Hematopoietic multipotent progenitor cell (in vitro differentiated cells): ENCODE results near the gene CEP192. TPM values are rescaled to one million over a fixed set of nuclear protein-coding genes. Genes with fewer than 3 reads are reported as not detected.
A peak's percentile ranks its signal among the peaks of the same experiment; 100 is the strongest.
"Not testable (repeated sequence)": the region's sequence is repeated elsewhere in the genome, so short reads cannot be mapped to it uniquely, and the experiment has no call there.

ENCODE experiments used
- DNase-seq, 3 donors: peaks; one replicate each; pipeline ENCODE4 v3.0.0-alpha.2; 2011 to 2015; ENCODE audit warnings: low read depth in 2 of 3, low spot score in 2 of 3
- total RNA-seq: library from RNA; depleted of rRNA; stranded (reverse); fragments of >200 nt; gene quantifications from one replicate; pipeline ENCODE4 v1.2.3, GENCODE V29; 2012

Gene CEP192
- total RNA-seq, 1 donor: 21.0 TPM

- DNase-seq: no peak
Observed at GRCh38 chr18:13022644-13023043, 31.5 kb downstream of the CEP192 start.

GRCh38 chr18:13025233-13025632 lies 34.1 kb downstream of the CEP192 start:
- DNase-seq: no peak

DNA sequence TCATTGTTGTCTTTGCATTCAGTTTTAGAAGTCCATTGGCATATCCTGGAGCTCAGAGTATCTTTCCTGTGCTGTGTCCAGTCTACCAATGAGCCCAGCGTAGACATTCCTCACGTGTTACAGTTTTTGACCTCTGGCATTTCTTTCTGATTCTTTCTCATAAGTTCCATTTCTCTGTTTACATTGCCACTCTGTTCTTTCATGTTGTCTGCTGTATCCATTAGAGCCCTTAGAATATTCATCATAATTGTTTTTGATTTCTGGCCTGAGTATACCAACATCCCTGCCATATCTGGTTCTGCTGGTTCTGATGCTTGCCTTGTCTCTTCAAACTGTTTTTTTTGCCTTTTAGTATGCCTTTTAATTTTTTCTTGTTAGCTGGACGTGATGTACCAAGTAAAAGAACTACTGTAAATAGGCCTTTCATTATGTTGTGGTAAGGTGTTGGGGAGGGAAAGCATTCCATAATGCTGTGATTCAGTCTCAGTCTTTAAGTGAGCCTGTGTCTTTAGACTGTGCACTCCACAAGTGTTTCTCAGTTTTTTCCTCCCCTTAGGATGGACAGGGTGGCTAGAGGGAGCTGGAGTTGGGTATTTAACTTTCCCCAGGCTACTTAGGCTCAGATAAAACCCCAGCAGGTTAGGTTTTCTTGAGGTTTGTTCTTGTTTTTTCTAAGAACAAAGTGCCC lies 35.6 kb downstream of the CEP192 start:
- DNase-seq: no peak

DNA sequence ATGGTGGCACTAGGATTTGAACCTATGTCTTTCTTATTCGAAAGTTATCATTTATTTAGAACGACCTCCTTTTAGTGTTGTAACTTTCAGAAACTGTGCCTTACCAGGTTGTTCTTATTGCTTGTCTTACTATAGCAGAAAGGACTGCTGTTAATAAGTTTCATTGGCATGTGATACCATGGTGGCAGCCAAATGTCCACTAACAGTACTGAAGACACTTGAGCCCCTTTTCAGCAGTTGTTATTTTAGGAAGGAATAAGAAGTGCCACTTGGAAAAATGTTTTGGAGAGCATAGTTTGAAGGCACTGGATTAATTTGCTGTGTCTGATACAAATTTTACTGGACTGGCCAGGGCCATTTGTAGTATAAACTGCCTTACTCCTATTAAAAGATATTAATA lies 37.7 kb downstream of the CEP192 start:
- no peak for DNase-seq

- no peak for DNase-seq
Observed at GRCh38 chr18:13032173-13032572, 41.0 kb downstream of the CEP192 start.

GRCh38 chr18:13035249-13035914 lies 44.2 kb downstream of the CEP192 start:
- DNase-seq: no peak

GRCh38 chr18:13036622-13037320 lies 45.6 kb downstream of the CEP192 start:
- DNase-seq: no peak

DNA sequence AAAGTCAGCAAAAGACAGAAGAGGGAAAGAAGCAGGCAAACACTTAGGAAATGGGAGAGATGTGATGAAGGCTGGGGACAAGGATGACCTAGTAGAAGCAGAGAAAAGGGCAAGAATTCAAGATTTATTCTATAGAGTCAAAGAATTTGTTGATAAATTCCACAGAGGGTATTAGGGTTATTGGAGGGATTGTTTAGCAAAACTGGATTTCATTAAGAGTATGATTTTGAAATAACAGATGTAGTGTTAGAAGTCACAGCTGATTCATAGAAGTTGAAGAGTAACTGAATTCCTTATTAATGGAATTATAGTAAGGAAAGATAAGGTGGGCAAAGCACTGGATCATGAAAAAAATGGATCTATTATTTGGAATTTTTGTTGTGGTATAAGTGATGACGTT lies 48.6 kb downstream of the CEP192 start:
- no peak for DNase-seq

GRCh38 chr18:13043066-13043465 lies 51.9 kb downstream of the CEP192 start:
- no peak for DNase-seq

- no peak for DNase-seq
Observed at GRCh38 chr18:13048061-13048595, 57.0 kb downstream of the CEP192 start.

DNA sequence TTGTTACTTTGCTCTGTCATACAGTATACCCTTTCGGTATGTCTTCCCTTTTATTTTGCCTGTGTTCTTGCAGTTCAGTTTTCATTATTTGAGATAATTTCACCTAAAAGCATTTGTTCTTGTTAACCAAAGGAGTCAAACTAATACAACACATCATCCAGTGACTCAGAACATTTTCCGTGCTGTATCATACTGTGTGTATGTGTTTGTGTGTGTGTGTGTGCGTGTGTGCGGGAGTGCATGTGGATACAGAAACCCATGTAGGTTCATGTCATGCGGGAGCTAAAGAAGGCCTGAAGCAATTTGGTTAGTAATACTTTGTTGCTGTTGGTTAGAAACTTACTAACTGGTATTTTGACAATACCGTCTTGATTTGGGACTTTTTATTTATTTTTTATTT lies 60.0 kb downstream of the CEP192 start:
- DNase-seq: peak in 1 of 3 donors; percentile 6

- peak in 2 of 3 donors; percentile 60 to 85 for DNase-seq
Observed at GRCh38 chr18:13051950-13052349, 60.8 kb downstream of the CEP192 start.

DNA sequence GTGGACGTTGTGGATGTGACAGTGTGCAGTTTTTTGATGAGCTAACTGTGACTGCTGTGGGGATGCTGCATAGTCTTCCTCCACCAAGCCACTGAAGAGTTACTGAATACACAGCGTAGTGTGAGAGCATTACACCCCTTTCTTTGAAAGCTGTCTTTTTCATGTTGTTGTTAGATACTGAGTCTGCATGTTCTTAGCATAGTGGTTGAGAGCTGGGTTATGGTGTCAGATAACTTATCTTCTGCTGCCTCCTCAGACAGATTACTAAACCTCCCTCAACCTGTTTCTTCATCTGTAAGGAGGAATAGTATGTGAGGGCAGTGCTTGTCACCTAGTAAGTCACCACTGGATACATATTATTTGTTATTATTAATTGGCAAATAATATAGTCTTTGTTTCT lies 63.2 kb downstream of the CEP192 start:
- DNase-seq: no peak

GRCh38 chr18:13061630-13062189 lies 70.5 kb downstream of the CEP192 start:
- no peak for DNase-seq

DNA sequence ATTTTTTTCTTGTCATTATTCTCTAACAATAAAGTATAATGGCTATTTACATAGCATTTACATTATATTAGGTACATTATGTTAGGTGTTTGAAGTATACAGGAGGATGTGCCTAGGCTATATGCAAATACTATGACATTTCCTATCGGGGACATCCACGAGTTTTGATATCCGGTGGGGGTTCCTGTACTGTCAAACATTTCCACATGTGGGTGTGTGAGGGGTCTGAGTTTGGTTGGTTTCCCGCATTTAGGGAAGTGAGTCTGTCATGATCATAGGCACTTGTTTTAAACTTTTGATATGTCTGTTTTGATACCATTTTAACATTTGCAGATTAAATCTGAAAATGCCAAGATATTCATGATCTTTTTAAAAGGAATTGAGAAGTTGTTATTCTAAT lies 76.0 kb downstream of the CEP192 start:
- peak in 2 of 3 donors; percentile 42 to 68 for DNase-seq

GRCh38 chr18:13067966-13068365 lies 76.8 kb downstream of the CEP192 start:
- no peak for DNase-seq

GRCh38 chr18:13070460-13070859 lies 79.3 kb downstream of the CEP192 start:
- DNase-seq: no peak

DNA sequence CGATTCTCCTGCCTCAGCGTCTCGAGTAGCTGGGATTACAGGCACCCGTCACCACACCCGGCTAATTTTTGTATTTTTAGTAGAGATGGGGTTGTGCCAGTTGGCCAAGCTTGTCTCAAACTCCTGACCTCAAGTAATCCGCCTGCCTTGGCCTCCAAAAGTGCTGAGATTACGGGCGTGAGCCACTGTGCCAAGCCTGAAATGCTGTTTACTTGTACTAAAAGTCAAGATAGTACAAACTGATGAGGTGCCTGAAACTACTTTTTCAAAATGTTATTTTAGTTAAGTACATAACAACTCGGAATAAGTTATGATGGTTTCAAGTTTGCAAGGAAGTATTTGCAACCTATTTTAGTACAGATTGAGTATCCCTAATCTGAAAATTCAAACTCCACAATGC lies 85.7 kb downstream of the CEP192 start:
- no peak for DNase-seq

GRCh38 chr18:13077473-13077872 lies 86.3 kb downstream of the CEP192 start:
- no peak for DNase-seq

- not testable (repeated sequence) for DNase-seq
Observed at GRCh38 chr18:13078065-13078464, 86.9 kb downstream of the CEP192 start.

- DNase-seq: no peak
Observed at GRCh38 chr18:13086906-13087305, 95.7 kb downstream of the CEP192 start.
